ENCODE data around the gene ADCY9.
A peak's percentile ranks its signal among the peaks of the same experiment; 100 is the strongest.

The ADCY9 gene

DNA sequence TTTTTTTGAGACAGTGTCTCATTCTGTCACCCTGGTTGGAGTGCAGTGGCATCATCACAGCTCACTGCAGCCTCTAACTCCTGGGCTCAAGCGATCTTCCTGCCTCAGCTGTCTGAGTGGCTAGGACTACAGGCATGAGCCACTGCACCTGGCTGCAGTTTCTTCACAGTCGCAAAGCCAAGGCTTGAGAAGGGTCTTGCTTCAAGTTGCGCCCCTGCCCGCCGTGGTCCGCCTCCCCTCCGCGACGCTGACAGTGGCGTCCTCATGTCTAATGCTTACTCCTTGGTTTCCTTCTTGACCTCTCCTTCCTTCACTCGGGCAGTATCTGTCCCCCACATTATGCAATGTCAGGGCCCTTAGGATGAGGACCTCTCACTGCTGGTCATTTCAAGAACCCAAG, 112.7 kb downstream of the ADCY9 start:
- peaks cover 8% of the 10 kb centered on the region for H3K4me1 ChIP-seq (ENCODE audit: control insufficient read depth, insufficient read depth, low read length)
- H3K36me3 ChIP-seq (ENCODE audit: control insufficient read depth, insufficient read depth, low read length) = no peaks in the 10 kb centered on the region
- H3K27me3 ChIP-seq (ENCODE audit: control insufficient read depth, insufficient read depth, low read length) = no peaks in the 10 kb centered on the region
- no peaks in the 10 kb centered on the region for H3K9me3 ChIP-seq (ENCODE audit: control insufficient read depth, insufficient read depth, low read length)
- H3K9ac ChIP-seq (ENCODE audit: low read depth, low read length) = no peak overlapping the region
- H3K4me3 ChIP-seq (ENCODE audit: low read depth, low read length) = no peak overlapping the region

DNA sequence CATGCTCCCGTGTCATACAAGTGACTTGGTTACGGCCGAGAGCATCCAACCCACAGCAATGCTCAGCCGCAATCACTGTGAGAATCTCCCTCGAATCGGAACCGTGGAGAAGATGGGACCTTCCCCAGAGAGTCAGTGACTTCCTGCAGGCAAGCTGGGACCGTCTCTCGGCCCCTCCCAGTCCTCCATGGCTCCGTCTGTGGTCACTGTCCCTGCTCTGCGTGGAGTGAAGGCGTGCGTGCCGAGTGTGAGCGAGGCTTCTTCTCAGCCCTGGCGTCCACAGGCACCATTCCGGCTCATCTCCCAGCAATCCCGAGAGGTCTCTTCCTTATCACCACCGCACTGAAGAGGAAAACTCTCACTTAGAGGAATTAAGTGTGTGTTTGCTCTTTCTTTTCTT, 113.1 kb downstream of the ADCY9 start:
- Histone ChIP-seq H3K36me3 (ENCODE audit: control insufficient read depth, insufficient read depth, low read length) (no peaks in the 10 kb centered on the region), H3K4me3 (ENCODE audit: low read depth, low read length) (no peak overlapping the region), H3K4me1 (ENCODE audit: control insufficient read depth, insufficient read depth, low read length) (peaks cover 8% of the 10 kb centered on the region), H3K9ac (ENCODE audit: low read depth, low read length) (no peak overlapping the region), H3K27me3 (ENCODE audit: control insufficient read depth, insufficient read depth, low read length) (no peaks in the 10 kb centered on the region), H3K9me3 (ENCODE audit: control insufficient read depth, insufficient read depth, low read length) (no peaks in the 10 kb centered on the region)

DNA sequence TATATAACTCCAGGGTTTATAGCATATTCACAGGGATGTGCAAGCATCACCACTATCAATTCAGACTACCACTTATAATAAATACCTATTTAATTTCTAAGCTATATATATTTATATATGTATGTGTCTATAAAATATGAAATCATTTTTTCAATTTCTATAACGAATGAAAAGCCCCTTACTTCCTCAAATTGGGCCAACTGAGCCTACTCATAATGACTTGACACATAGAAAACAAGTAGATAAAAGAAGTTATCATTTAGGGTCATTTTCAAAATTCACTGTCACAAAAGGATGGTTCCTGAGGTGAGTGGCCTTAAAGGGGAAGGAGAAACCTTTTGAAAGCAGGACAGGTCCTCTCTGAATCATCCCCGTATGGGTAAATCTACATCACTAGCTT, 114.1 kb downstream of the ADCY9 start:
- Histone ChIP-seq H3K4me1 (ENCODE audit: control insufficient read depth, insufficient read depth, low read length) (peaks cover 8% of the 10 kb centered on the region), H3K4me3 (ENCODE audit: low read depth, low read length) (no peak overlapping the region), H3K27me3 (ENCODE audit: control insufficient read depth, insufficient read depth, low read length) (no peaks in the 10 kb centered on the region), H3K9me3 (ENCODE audit: control insufficient read depth, insufficient read depth, low read length) (no peaks in the 10 kb centered on the region), H3K36me3 (ENCODE audit: control insufficient read depth, insufficient read depth, low read length) (no peaks in the 10 kb centered on the region), H3K9ac (ENCODE audit: low read depth, low read length) (no peak overlapping the region)

DNA sequence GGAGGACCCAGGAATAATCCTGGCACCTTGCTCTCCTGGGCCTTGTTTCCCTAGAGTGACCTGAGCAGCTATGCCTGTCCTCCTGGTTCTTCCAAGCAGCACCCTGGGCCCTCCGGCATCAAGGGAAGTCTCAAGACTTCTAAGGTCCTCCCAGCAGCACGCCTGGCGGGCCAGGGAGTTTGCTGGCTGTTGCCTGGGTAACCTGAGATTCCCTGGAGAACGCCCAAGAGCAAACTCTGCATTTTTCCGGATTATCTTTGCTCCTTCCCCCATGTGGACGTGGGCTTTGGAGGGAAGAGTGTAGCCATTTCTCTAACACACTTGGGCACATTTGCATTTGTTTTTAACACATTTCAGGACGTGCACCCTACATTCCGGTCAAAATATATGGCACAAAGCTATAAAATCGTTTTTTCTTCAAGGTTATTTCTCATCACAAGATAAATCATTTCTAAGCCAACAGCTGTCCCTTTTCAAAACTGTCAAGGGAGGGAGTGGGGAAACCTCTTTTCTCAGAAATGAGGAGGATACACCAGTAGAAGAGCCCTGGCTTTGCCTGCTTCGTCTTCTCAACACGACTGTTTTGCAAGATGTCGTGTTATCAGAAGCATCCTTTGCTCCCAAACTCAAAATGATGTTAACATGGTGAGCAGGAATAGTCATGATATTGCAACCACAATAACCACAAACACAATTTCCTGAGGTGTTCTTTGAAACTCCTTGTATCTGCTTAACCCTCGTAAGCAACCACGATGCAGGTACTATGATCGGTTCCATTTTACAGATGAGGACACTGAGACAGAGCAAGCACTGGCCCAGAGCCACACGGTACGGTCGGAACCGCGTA, 116.5 kb downstream of the ADCY9 start:
- Histone ChIP-seq H3K36me3 (ENCODE audit: control insufficient read depth, insufficient read depth, low read length) (no peaks in the 10 kb centered on the region), H3K27me3 (ENCODE audit: control insufficient read depth, insufficient read depth, low read length) (no peaks in the 10 kb centered on the region), H3K9ac (ENCODE audit: low read depth, low read length) (peak overlapping the region; percentile 37)

DNA sequence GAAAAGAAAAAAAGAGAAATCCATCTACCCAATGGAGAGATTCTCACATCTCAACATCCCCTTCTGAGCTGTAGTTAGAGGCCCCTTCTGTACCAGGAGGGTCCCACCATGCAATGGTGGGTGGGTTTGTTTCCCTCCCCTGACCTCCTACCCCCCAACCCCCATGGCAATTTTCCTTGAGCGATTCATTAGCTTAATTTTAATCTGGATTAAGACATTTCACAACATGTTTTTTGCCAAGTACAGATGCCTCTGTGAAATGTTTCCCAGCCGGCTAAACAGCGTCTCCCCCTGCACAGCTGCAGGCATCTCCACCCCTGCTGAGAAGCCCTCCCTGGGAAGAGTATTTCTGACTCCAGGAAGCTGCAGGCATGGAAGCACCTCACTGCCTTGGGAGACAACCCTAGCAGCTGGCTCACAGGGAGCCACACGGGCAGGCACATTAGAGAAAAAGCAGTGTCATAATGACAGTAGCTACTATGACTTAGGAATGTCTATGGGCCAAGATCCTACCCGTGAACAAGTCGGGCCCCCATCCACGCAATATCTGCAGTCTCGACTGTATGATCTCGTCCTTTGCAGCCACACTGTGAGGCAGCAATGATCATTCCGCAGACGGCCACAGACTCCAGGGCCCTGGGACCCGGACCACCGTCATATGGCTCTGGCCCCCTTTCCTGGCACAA, 117.3 kb downstream of the ADCY9 start:
- no peaks in the 10 kb centered on the region for H3K36me3 ChIP-seq (ENCODE audit: control insufficient read depth, insufficient read depth, low read length)
- peak overlapping the region; percentile 37 for H3K9ac ChIP-seq (ENCODE audit: low read depth, low read length)
- no peak overlapping the region for H3K4me3 ChIP-seq (ENCODE audit: low read depth, low read length)

More for the DNA sequence above, 116.5 kb downstream of the ADCY9 start:
- H3K9me3 ChIP-seq (ENCODE audit: control insufficient read depth, insufficient read depth, low read length) = no peaks in the 10 kb centered on the region
- peaks cover 8% of the 10 kb centered on the region for H3K4me1 ChIP-seq (ENCODE audit: control insufficient read depth, insufficient read depth, low read length)
- no peak overlapping the region for H3K4me3 ChIP-seq (ENCODE audit: low read depth, low read length)

DNA sequence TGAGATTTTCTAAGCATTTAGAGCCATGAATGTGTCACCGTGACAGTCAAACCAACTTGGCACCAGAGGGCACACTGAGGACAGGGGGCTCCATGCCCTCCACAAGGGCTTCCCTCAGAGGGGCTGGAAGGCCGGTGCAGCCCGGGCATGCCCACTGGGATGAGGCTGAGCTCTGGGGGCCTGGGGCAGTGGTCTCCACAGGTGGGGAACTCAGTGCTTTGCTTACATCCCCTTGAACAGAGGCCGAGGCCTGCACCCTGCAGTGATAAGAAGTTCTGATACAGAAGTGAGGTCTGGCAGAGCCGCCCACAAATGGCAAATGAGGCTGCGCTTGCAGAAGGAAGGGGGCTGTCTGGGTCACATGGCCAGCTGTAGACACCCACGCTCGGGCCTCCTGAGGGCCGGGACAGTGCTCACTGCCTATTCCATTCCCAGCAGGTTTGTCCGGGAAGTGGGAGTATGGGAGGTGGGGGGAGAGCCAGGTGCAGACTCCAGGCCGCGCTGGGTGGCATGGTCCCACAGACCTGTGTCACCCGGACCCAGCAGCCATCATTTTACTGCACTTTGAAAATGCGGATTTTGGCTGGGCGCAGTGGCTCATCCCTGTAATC, 118.9 kb downstream of the ADCY9 start:
- H3K9ac ChIP-seq (ENCODE audit: low read depth, low read length) = no peak overlapping the region
- H3K4me1 ChIP-seq (ENCODE audit: control insufficient read depth, insufficient read depth, low read length) = peaks cover 8% of the 10 kb centered on the region
- no peaks in the 10 kb centered on the region for H3K27me3 ChIP-seq (ENCODE audit: control insufficient read depth, insufficient read depth, low read length)
- H3K9me3 ChIP-seq (ENCODE audit: control insufficient read depth, insufficient read depth, low read length) = no peaks in the 10 kb centered on the region
- no peak overlapping the region for H3K4me3 ChIP-seq (ENCODE audit: low read depth, low read length)
- no peaks in the 10 kb centered on the region for H3K36me3 ChIP-seq (ENCODE audit: control insufficient read depth, insufficient read depth, low read length)

More for the DNA sequence above, 117.3 kb downstream of the ADCY9 start:
- no peaks in the 10 kb centered on the region for H3K27me3 ChIP-seq (ENCODE audit: control insufficient read depth, insufficient read depth, low read length)
- peaks cover 8% of the 10 kb centered on the region for H3K4me1 ChIP-seq (ENCODE audit: control insufficient read depth, insufficient read depth, low read length)
- no peaks in the 10 kb centered on the region for H3K9me3 ChIP-seq (ENCODE audit: control insufficient read depth, insufficient read depth, low read length)

DNA sequence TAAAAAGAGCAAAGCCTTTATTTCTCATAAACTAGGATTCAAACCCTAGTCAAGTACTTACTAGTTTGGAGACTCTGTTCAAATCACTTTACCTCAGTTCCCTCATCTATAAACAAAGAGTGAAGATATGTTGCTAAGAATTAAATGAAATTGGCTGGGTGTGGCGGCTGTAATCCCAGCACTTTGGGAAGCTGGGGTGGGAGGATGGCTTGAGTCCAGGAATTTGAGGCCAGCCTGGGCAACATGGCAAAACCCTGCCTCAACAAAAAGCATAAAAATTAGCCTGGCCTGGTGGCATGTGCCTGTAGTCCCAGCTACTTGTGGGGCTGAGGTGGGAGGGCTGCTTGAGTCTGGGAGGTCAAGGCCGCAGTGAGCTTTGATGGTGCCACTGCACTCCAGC, 121.2 kb downstream of the ADCY9 start:
- Histone ChIP-seq H3K4me3 (ENCODE audit: low read depth, low read length) (no peak overlapping the region), H3K4me1 (ENCODE audit: control insufficient read depth, insufficient read depth, low read length) (peaks cover 8% of the 10 kb centered on the region), H3K9ac (ENCODE audit: low read depth, low read length) (no peak overlapping the region), H3K27me3 (ENCODE audit: control insufficient read depth, insufficient read depth, low read length) (no peaks in the 10 kb centered on the region), H3K9me3 (ENCODE audit: control insufficient read depth, insufficient read depth, low read length) (no peaks in the 10 kb centered on the region), H3K36me3 (ENCODE audit: control insufficient read depth, insufficient read depth, low read length) (no peaks in the 10 kb centered on the region)

DNA sequence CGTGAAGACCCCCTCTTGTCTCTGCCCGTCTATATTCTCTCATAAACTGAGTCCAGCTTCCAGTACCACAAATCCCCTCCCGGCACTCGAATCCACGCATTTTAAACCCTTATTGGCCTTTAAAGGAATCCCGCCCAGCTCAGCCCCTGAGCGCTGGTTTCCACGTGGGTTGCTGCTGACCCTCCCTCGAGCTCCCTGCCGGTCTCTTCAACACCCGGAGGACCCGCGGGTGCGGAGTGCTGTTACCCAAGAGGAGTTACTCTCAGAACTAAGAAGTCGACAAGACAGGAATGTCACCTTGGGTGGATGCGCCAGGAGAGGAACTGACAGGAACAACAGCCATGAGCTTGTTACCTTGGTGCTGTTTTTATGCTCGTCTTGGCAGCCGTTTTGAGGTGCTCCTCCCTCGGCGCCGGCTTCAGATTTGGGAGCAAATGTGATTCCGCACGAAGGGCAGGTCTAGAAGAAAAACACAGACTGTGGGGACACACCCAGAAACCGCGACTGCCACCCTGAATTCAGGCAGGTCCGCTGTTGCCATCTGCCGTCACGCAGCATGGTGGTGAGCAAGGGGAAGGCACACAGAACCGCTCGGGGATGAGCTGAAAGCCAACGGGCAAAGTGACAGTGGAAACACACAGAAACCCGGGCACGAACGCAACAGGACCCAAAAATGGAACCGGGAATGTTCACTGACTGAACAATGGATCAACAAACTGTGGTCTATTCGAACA, 123.0 kb downstream of the ADCY9 start:
- Histone ChIP-seq H3K9ac (ENCODE audit: low read depth, low read length) (no peak overlapping the region), H3K36me3 (ENCODE audit: control insufficient read depth, insufficient read depth, low read length) (no peaks in the 10 kb centered on the region), H3K4me3 (ENCODE audit: low read depth, low read length) (no peak overlapping the region), H3K27me3 (ENCODE audit: control insufficient read depth, insufficient read depth, low read length) (no peaks in the 10 kb centered on the region), H3K9me3 (ENCODE audit: control insufficient read depth, insufficient read depth, low read length) (no peaks in the 10 kb centered on the region), H3K4me1 (ENCODE audit: control insufficient read depth, insufficient read depth, low read length) (no peaks in the 10 kb centered on the region)

DNA sequence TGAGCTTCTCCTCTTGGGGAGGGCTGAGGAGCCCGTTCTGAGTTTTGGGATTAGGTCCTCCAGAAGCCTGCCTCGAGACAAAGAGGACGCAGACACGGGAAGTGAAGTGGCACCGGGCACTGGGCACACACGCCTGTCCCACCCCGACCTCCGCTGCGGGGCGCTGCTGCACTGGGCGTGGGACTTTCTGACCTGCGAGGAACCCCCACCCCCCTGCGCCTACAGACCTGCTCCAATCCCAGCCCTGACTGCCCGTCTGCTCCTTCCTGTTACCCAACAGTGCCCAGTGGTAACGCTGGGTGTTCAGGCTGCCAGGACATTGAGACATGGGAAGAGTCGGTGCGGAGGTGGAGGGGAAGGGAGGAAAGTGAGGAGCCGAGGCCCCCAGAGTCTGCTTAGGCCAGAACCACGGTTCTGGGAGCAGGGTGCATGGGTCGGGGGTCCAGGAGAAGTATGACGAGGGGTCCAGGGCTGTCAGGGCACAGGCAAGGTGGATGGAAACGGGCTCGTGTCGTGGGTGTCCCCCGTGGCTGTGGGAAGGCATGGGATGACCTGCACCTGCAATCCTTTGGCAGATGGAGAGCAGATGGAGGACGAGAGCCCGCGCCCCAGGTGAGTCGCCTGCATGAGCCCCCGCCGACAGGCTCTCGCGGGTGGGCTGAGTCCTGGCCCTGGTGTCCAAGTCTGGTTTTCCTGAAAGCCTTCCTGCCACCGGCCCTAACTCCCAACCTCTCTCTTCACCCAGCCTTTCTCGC, 123.8 kb downstream of the ADCY9 start:
- H3K36me3 ChIP-seq (ENCODE audit: control insufficient read depth, insufficient read depth, low read length) = no peaks in the 10 kb centered on the region
- no peaks in the 10 kb centered on the region for H3K27me3 ChIP-seq (ENCODE audit: control insufficient read depth, insufficient read depth, low read length)
- no peak overlapping the region for H3K9ac ChIP-seq (ENCODE audit: low read depth, low read length)
- H3K9me3 ChIP-seq (ENCODE audit: control insufficient read depth, insufficient read depth, low read length) = no peaks in the 10 kb centered on the region
- no peak overlapping the region for H3K4me3 ChIP-seq (ENCODE audit: low read depth, low read length)
- no peaks in the 10 kb centered on the region for H3K4me1 ChIP-seq (ENCODE audit: control insufficient read depth, insufficient read depth, low read length)

DNA sequence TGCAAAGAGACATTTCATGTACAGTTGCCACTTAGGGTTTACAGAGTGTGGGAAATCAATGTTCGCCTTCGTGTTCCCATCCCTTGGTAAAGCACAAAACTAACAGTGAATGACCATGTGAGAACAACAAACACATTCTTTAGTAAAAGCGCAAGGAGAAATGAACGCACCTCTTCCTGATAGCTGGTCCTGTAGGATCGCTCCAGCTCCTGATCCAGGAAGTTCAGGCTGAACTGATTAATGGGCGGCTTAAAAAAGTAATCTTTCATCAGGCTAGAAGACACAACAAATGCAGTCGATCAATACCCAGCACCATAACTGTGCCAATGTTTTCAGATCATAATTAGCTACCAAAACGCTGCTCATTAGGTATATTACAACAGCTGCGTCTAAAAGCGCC, 127.4 kb downstream of the ADCY9 start:
- H3K27me3 ChIP-seq (ENCODE audit: control insufficient read depth, insufficient read depth, low read length) = no peaks in the 10 kb centered on the region
- no peak overlapping the region for H3K4me3 ChIP-seq (ENCODE audit: low read depth, low read length)

DNA sequence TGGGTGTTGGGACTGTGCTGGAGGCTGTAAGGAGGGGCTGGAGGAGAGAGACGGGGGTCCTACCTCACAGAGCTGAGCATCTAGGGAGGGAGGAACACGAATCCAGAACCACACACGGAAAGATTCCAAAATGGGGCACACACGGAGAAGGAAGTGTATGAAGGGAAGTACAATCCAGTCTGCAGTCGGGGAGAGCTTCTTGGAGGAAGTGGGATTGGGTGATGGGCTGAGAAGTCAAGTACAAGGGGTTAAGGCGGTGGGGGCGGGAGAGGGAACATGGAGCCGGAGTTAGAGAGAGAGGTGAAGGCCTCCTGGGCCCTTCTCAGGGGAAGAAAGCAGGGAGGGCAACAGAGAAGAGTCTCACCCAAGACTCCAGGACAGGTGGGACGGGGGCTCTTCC, 128.2 kb downstream of the ADCY9 start:
- H3K4me3 ChIP-seq (ENCODE audit: low read depth, low read length) = no peak overlapping the region
- no peaks in the 10 kb centered on the region for H3K4me1 ChIP-seq (ENCODE audit: control insufficient read depth, insufficient read depth, low read length)
- no peaks in the 10 kb centered on the region for H3K27me3 ChIP-seq (ENCODE audit: control insufficient read depth, insufficient read depth, low read length)
- no peaks in the 10 kb centered on the region for H3K9me3 ChIP-seq (ENCODE audit: control insufficient read depth, insufficient read depth, low read length)
- H3K9ac ChIP-seq (ENCODE audit: low read depth, low read length) = no peak overlapping the region
- H3K36me3 ChIP-seq (ENCODE audit: control insufficient read depth, insufficient read depth, low read length) = no peaks in the 10 kb centered on the region

More for the DNA sequence above, 127.4 kb downstream of the ADCY9 start:
- Histone ChIP-seq H3K9me3 (ENCODE audit: control insufficient read depth, insufficient read depth, low read length) (no peaks in the 10 kb centered on the region), H3K9ac (ENCODE audit: low read depth, low read length) (no peak overlapping the region), H3K4me1 (ENCODE audit: control insufficient read depth, insufficient read depth, low read length) (no peaks in the 10 kb centered on the region), H3K36me3 (ENCODE audit: control insufficient read depth, insufficient read depth, low read length) (no peaks in the 10 kb centered on the region)

All from iPS-15b (cell line).